SK-N-SH (cell line): Measurements from ENCODE around the gene OR5H15.
"Not testable (repeated sequence)": the region's sequence is repeated elsewhere in the genome, so short reads cannot be mapped to it uniquely, and the experiment has no call there.

ENCODE experiments used
- CHD2 ChIP-seq: fragments of 150-350 bp; IDR thresholded peaks from 2 replicates; pipeline ENCODE4 v1.6.1; 2018; ENCODE audit warnings: low read length; ENCODE audit not compliant: partially characterized antibody
- CTCF ChIP-seq: fragments of 200-600 bp; sonication (generic); IDR thresholded peaks from 2 replicates; pipeline ENCODE4 v1.6.1; 2017; ENCODE audit warnings: antibody characterized with exemption, mild to moderate bottlenecking, moderate library complexity
- EP300 ChIP-seq, 2 experiments: IDR thresholded peaks; 2 replicates each; pipeline versions ENCODE4 v1.4.0 to v1.6.1; 2012; ENCODE audit warnings: borderline replicate concordance in 1 of 2, low read depth in 1 of 2, low read length in 1 of 2
- EZH2phosphoT487 ChIP-seq: fragments of 200-600 bp; sonication (generic); IDR thresholded peaks from 2 replicates; pipeline ENCODE4 v1.6.1; 2017; ENCODE audit warnings: low read depth, mixed run types, mild to moderate bottlenecking, antibody characterized with exemption, moderate library complexity, borderline replicate concordance
- FOXM1 ChIP-seq: IDR thresholded peaks from 2 replicates; pipeline ENCODE4 v1.4.0; 2012; ENCODE audit warnings: low read depth, mild to moderate bottlenecking
- MXI1 ChIP-seq: IDR thresholded peaks from 2 replicates; pipeline ENCODE4 v1.6.1; 2012; ENCODE audit warnings: mild to moderate bottlenecking, low read depth, low read length, improper control_type of control experiment
- NFIC ChIP-seq: IDR thresholded peaks from 2 replicates; pipeline ENCODE4 v1.4.0; 2012; ENCODE audit warnings: borderline replicate concordance
- PBX3 ChIP-seq: IDR thresholded peaks from 2 replicates; pipeline ENCODE4; 2012
- SMC3 ChIP-seq: IDR thresholded peaks from 2 replicates; pipeline ENCODE4 v1.6.1; 2012; ENCODE audit warnings: low read depth, low read length, improper control_type of control experiment
- TCF12 ChIP-seq: IDR thresholded peaks from 2 replicates; pipeline ENCODE4 v1.4.0; 2012
- USF2 ChIP-seq: fragments of 150-350 bp; IDR thresholded peaks from 2 replicates; pipeline ENCODE4 v1.6.1; 2017; ENCODE audit warnings: antibody characterized with exemption, low read length, low read depth, borderline replicate concordance
- ZBTB33 ChIP-seq: IDR thresholded peaks from 2 replicates; pipeline ENCODE4 v1.4.0; 2012; ENCODE audit warnings: low read depth, borderline replicate concordance

- TF ChIP-seq FOXM1; EP300 (IDR thresholded peaks at IDR 0.05; ENCODE audit: borderline replicate concordance in 1 of 2, low read depth in 1 of 2, low read length in 1 of 2); SMC3; CTCF; CHD2; PBX3; ZBTB33; EZH2phosphoT487; MXI1; TCF12; USF2; NFIC: not testable (repeated sequence)
Observed at GRCh38 chr3:98196293-98196692, 29.8 kb downstream of the OR5H15 start.
